Activated CD4-positive, alpha-beta T cell treated with anti-CD3 and anti-CD28 coated beads, Interleukin-2, amount 50 U/mL, for 48 hours (primary cell): ENCODE measurements around the gene CSN1S1.
A peak's percentile ranks its signal among the peaks of the same experiment; 100 is the strongest.
"Not testable (repeated sequence)": the region's sequence is repeated elsewhere in the genome, so short reads cannot be mapped to it uniquely, and the experiment has no call there.

Experiments
- DNase-seq, 2 experiments: peaks; one replicate each; pipeline ENCODE4 v3.0.0-alpha.2; 2020

CSN1S1 gene

GRCh38 chr4:69930768-69931167, at the start of gene CSN1S1:
Gene CSN1S1, plus strand, starts transcription at chr4:69931068. Its CDS starts 1,488 bp downstream, at chr4:69932556.
- DNase-seq, result no peak

GRCh38 chr4:69881173-69881773, 49.6 kb upstream of the CSN1S1 start:
- peak in 1 of 2 experiments; percentile 2 for DNase-seq

GRCh38 chr4:69882150-69882549, 48.7 kb upstream of the CSN1S1 start:
- no peak for DNase-seq

GRCh38 chr4:69888336-69888735, 42.5 kb upstream of the CSN1S1 start:
- no peak for DNase-seq

- no peak for DNase-seq
Observed at GRCh38 chr4:69894186-69894585, 36.7 kb upstream of the CSN1S1 start.

GRCh38 chr4:69894721-69895120, 36.1 kb upstream of the CSN1S1 start:
- no peak for DNase-seq

GRCh38 chr4:69896530-69897116, 34.2 kb upstream of the CSN1S1 start:
- no peak for DNase-seq

GRCh38 chr4:69907151-69907550, 23.7 kb upstream of the CSN1S1 start:
- no peak for DNase-seq

- DNase-seq, result no peak
Observed at GRCh38 chr4:69909195-69909594, 21.7 kb upstream of the CSN1S1 start.

GRCh38 chr4:69910016-69910782, 20.7 kb upstream of the CSN1S1 start:
- no peak for DNase-seq

- DNase-seq, result no peak
Observed at GRCh38 chr4:69920874-69921273, 10.0 kb upstream of the CSN1S1 start.

- not testable (repeated sequence) for DNase-seq
Observed at GRCh38 chr4:69923782-69924410, 7.0 kb upstream of the CSN1S1 start.

GRCh38 chr4:69934150-69934549, 3.3 kb downstream of the CSN1S1 start:
- no peak for DNase-seq

- no peak for DNase-seq
Observed at GRCh38 chr4:69936566-69936965, 5.7 kb downstream of the CSN1S1 start.

GRCh38 chr4:69951602-69952001, 20.7 kb downstream of the CSN1S1 start:
- no peak for DNase-seq

GRCh38 chr4:69957209-69957608, 26.3 kb downstream of the CSN1S1 start:
- DNase-seq, result no peak

- DNase-seq, result no peak
Observed at GRCh38 chr4:69965628-69966027, 34.8 kb downstream of the CSN1S1 start, which contains the start of gene CSN2. Gene CSN2, minus strand, starts transcription at chr4:69965728. Its CDS starts 4,733 bp downstream, at chr4:69960995.

GRCh38 chr4:69970071-69970470, 39.2 kb downstream of the CSN1S1 start:
- no peak for DNase-seq

- no peak for DNase-seq
Observed at GRCh38 chr4:69974631-69975030, 43.8 kb downstream of the CSN1S1 start.

- DNase-seq, result no peak
Observed at GRCh38 chr4:69977582-69977981, 46.7 kb downstream of the CSN1S1 start.

- no peak for DNase-seq
Observed at GRCh38 chr4:69984030-69984443, 53.2 kb downstream of the CSN1S1 start.

- DNase-seq, result no peak
Observed at GRCh38 chr4:69986663-69987062, 55.8 kb downstream of the CSN1S1 start.

- DNase-seq, result no peak
Observed at GRCh38 chr4:69991016-69991415, 60.1 kb downstream of the CSN1S1 start.

- DNase-seq, result no peak
Observed at GRCh38 chr4:69994782-69995181, 63.9 kb downstream of the CSN1S1 start.
